HG02970 (cell line): ENCODE measurements around the gene ABCD2.
"Not testable (repeated sequence)": the region's sequence is repeated elsewhere in the genome, so short reads cannot be mapped to it uniquely, and the experiment has no call there.

ENCODE experiments used
- ATAC-seq: cut with Tn5 transposase; IDR thresholded peaks from one replicate; pipeline ENCODE4 v1.9.1; 2021; ENCODE audit warnings: mild to moderate bottlenecking, moderate library complexity, moderate number of reproducible peaks; ENCODE audit not compliant: unreplicated experiment, low FRiP score

ABCD2 gene

GRCh38 chr12:39619660-39620433, at the start of gene ABCD2:
Gene ABCD2, minus strand, starts transcription at chr12:39619803. Its CDS starts 188 bp downstream, at chr12:39619615.
- peak; percentile 87 for ATAC-seq

GRCh38 chr12:39660101-39660500, 40.5 kb upstream of the ABCD2 start:
- no peak for ATAC-seq

- ATAC-seq: no peak
These were observed 27.8 kb upstream of the ABCD2 start for GRCh38 chr12:39647383-39647782.

GRCh38 chr12:39646963-39647362, 27.4 kb upstream of the ABCD2 start:
- ATAC-seq: no peak

- no peak for ATAC-seq
These were observed 23.4 kb upstream of the ABCD2 start for GRCh38 chr12:39643052-39643451.

GRCh38 chr12:39638840-39639239, 19.2 kb upstream of the ABCD2 start:
- ATAC-seq: no peak

- ATAC-seq: no peak
These were observed 18.6 kb upstream of the ABCD2 start for GRCh38 chr12:39638178-39638577.

- ATAC-seq: no peak
These were observed 13.1 kb upstream of the ABCD2 start for GRCh38 chr12:39632670-39633069.

GRCh38 chr12:39628836-39629235, 9.2 kb upstream of the ABCD2 start:
- ATAC-seq: no peak

GRCh38 chr12:39627914-39628313, 8.3 kb upstream of the ABCD2 start:
- ATAC-seq: no peak

GRCh38 chr12:39626033-39626814, 6.6 kb upstream of the ABCD2 start:
- ATAC-seq: no peak

- no peak for ATAC-seq
These were observed 4.3 kb upstream of the ABCD2 start for GRCh38 chr12:39623919-39624318.

GRCh38 chr12:39623160-39623559, 3.6 kb upstream of the ABCD2 start:
- ATAC-seq: not testable (repeated sequence)

- ATAC-seq: no peak
These were observed 2.7 kb upstream of the ABCD2 start for GRCh38 chr12:39622306-39622705.

GRCh38 chr12:39621670-39622069, 2.1 kb upstream of the ABCD2 start:
- no peak for ATAC-seq

GRCh38 chr12:39620659-39621658, 1.4 kb upstream of the ABCD2 start:
- no peak for ATAC-seq

- ATAC-seq: peak; percentile 16
These were observed 315 bp downstream of the ABCD2 start for GRCh38 chr12:39619316-39619659.

- ATAC-seq: no peak
These were observed 902 bp downstream of the ABCD2 start for GRCh38 chr12:39618701-39619100.

- no peak for ATAC-seq
These were observed 1.7 kb downstream of the ABCD2 start for GRCh38 chr12:39617887-39618286.

- no peak for ATAC-seq
These were observed 2.9 kb downstream of the ABCD2 start for GRCh38 chr12:39616666-39617065.

- no peak for ATAC-seq
These were observed 3.4 kb downstream of the ABCD2 start for GRCh38 chr12:39616251-39616650.
